NCI-H748 (cell line): ENCODE measurements around the gene SMIM3.
"Not testable (repeated sequence)": the region's sequence is repeated elsewhere in the genome, so short reads cannot be mapped to it uniquely, and the experiment has no call there.

Experiments used
- DNase-seq: peaks from one replicate; lab custom pipeline; 2025; ENCODE audit not compliant: unreplicated experiment; lab: John Stamatoyannopoulos, UW

Gene SMIM3

DNA sequence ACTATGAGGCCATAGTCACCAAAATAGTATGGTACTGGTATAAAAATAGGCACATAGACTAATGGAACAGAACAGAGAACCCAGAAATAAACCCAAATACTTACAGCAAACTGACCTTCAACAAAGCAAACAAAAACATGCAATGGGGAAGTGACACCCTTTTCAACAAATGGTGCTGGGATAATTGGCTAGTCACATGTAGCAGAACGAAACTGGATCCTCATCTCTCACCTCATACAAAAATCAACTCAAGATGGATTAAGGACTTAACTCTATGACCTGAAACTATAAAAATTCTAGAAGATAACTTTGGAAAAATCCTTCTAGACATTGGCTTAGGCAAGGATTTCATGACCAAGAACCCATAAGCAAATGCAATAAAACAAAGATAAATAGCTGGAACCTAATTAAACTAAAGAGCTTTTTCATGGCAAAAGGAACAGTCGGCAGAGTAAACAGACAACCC, 14.9 kb downstream of the SMIM3 start:
- DNase-seq: peak; percentile 12

DNA sequence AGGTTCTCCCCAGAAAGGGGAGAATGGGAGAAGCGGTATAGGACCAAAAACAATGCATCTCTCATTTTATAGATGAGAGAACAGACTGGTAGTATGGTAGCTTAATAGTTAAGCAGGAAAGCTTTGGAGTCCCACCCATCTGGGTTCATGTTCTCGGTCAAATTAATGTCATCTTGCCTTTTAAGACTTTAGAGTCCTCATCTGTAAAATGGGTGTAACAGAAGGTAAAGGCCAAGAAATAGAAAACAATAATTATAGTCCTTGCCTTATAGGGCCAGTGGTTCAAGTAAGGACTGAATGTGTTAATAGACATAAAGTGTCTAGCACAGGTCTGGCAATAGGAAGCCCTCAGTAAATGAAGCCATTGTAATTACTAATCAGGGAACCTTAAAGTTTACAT, 16.4 kb downstream of the SMIM3 start:
- no peak for DNase-seq

GRCh38 chr5:150797384-150797783, 18.8 kb downstream of the SMIM3 start:
- no peak for DNase-seq

- peak; percentile 66 for DNase-seq
These were observed 22.8 kb downstream of the SMIM3 start for GRCh38 chr5:150801117-150801927.

DNA sequence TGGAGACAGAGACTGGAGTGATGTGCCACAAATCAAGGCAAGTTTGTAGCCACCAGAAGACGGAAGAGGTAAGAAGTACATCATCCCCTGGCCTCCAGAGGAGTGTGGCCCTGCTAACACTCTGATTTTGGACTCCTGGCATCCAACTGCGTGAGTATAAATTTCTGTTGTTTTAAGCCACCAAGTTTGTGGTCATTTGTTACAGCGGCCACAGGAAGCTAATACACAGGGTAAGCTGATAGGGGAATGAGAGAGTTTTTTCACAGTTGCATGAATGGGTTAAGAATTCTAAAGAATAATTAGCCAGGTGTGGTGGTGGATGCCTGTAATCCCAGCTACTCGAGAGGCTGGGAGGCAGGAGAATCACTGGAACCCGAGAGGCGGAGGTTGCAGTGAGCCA, 25.8 kb downstream of the SMIM3 start:
- DNase-seq: no peak

DNA sequence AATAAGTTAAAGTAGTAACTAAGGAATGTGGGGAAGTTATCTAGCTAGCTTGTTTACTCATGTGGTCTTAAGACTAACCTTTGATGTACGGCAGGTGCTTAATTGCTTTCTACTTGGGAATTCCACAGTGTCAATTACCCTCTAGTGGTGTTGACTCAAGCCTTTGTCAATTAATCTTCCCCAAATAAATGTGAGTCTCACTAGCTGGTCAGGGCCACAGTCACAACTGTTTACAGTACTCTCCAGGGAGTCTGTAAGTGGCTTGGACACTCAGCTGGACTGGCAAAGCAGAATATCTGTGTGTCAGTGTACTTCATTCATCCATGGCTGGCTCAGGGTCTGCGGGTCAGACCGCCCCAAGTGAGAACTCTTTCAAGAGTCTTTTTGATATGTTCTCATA, 30.8 kb downstream of the SMIM3 start:
- peak; percentile 72 for DNase-seq

- no peak for DNase-seq
These were observed 36.5 kb downstream of the SMIM3 start for GRCh38 chr5:150815010-150815409.

DNA sequence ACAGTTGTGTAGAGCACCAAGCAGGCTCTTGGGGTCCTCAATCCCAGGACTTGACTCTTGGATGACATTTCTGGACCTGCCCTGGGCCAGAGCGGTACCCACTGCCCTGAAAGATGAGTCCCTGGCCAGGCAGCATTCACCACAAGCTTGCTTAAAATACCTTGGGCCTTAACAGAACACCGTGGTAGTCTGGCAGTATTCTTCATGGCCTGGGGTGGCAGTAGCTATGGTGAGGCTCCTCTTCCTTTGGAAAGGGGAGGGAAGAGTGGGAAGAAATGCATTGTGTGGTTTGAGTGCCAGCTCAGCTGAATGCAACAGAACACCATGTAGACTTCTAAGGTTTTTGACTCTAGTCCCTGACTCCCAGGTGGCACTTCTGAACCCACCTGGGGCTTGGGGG, 38.4 kb downstream of the SMIM3 start:
- no peak for DNase-seq

DNA sequence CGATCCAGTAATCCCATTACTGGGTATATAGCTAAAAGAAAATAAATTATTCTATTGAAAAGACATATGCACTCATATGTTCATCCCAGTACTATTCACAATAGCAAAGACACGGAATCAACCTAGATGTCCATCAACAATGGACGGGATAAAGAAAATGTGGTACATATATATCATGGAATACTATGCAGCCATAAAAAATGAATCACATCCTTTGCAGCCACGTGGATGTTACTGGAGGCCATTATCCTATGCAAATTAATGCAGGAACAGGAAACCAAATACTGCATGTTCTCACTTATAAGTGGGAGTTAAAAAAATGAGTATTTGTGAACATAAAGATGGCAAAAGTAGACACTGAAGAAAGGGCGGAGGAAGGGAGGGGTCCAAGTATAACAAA, 51.2 kb downstream of the SMIM3 start:
- DNase-seq: no peak

GRCh38 chr5:150831821-150832220, 53.3 kb downstream of the SMIM3 start:
- DNase-seq: not testable (repeated sequence)

- no peak for DNase-seq
These were observed 57.5 kb downstream of the SMIM3 start for GRCh38 chr5:150836064-150836463.

DNA sequence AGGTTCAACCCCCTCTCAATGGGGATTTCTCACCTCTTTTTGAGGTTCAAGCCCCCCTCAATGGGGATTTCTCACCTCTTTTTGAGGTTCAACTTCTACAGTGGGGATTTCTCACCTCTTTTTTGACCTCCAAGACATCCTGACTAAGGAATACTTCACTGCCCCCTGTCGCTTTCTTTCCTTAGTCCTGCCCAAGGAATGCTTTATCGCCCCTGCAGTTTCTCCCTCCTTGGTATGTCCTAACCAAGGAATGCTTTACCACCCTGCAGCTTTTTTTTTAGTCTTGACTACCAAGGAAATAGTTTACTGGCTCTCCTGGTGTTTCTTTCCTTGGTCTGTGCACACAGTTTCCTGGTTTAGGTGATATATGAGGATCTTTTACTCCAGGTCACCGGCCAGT, 58.1 kb downstream of the SMIM3 start:
- no peak for DNase-seq

DNA sequence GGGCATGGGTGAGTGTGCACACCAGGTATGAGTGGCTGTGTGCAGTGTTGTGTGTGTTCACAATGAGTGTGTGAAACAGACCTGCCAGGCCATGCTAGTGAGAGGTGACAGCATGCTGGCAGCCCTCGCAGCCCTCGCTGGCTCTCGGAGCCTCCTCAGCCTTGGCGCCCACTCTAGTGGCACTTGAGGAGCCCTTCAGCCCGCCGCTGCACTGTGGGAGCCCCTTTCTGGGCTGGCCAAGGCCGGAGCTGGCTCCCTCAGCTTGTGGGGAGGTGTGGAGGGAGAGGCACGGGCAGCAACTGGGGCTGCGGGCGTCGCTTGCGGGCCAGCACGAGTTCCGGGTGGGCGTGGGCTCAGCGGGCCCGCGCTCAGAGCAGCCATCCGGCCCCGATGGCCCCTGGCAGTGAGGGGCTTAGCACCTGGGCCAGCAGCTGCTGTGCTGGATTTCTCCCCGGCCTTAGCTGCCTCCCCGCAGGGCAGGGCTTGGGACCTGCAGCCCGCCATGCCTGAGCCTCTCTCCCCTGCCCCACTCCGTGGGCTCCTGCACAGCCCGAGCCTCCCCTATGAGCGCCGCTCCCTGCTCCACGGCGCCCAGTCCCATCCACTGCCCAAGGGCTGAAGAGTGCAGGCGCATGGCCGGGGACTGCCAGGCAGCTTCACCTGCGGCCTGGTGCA, 66.8 kb downstream of the SMIM3 start:
- DNase-seq: not testable (repeated sequence)

GRCh38 chr5:150846308-150846653, 67.7 kb downstream of the SMIM3 start, which contains the start of gene IRGM:
IRGM (plus strand) TSS chr5:150846521; CDS start chr5:150848124, 1,603 bp downstream.
- not testable (repeated sequence) for DNase-seq
